Vagina (tissue), 2 donors: Measurements from ENCODE around the gene ZNF638. TPM values are rescaled to one million over a fixed set of nuclear protein-coding genes. Genes with fewer than 3 reads are reported as not detected.
"Not testable (repeated sequence)": the region's sequence is repeated elsewhere in the genome, so short reads cannot be mapped to it uniquely, and the experiment has no call there.

Experiments used
- DNase-seq, 2 donors: peaks; one replicate each; pipeline ENCODE4 v3.0.0-alpha.2; 2017; ENCODE audit errors: extremely low spot score in 2 of 2
- H3K27ac ChIP-seq: fragments of 200-600 bp; sonication (generic); one replicate; pipeline ENCODE4 v1.5.1; 2019
- H3K27me3 ChIP-seq: fragments of 200-600 bp; sonication (generic); one replicate; pipeline ENCODE4 v1.5.1; 2019
- H3K36me3 ChIP-seq, 2 donors: fragments of 200-600 bp; sonication (generic); one replicate each; pipeline ENCODE4 v1.5.1; 2017 to 2019
- H3K4me1 ChIP-seq: fragments of 200-600 bp; sonication (generic); one replicate; pipeline ENCODE4 v1.5.1; 2019
- H3K4me3 ChIP-seq, 2 donors: fragments of 200-600 bp; sonication (generic); 1 replicate in 1 of 2; 2 replicates in 1 of 2; pipeline ENCODE4 v1.5.1; 2016 to 2019
- H3K9me3 ChIP-seq: fragments of 200-600 bp; sonication (generic); one replicate; pipeline ENCODE4 v1.5.1; 2019
- CTCF ChIP-seq, 3 experiments: fragments of 450-650 bp in 2 of 3; fragments of 200-600 bp in 1 of 3; sonication (generic) in 1 of 3; IDR thresholded peaks; one replicate each; pipeline ENCODE4 v1.5.1; 2017 to 2019; ENCODE audit warnings: antibody characterized with exemption in 3 of 3, mild to moderate bottlenecking in 2 of 3, moderate library complexity in 2 of 3
- POLR2A ChIP-seq, 2 donors: fragments of 450-650 bp; IDR thresholded peaks; one replicate each; pipeline ENCODE4 v1.6.1; 2017; ENCODE audit warnings: antibody characterized with exemption in 2 of 2, mild to moderate bottlenecking in 2 of 2, moderate library complexity in 2 of 2
- POLR2AphosphoS5 ChIP-seq, 2 donors: sonication (generic); formaldehyde crosslinking; IDR thresholded peaks; one replicate each; pipeline ENCODE4 v1.9.0; 2017; ENCODE audit warnings: antibody characterized with exemption in 2 of 2, mild to moderate bottlenecking in 2 of 2, low read depth in 1 of 2; ENCODE audit not compliant: insufficient read depth in 1 of 2
- intact Hi-C: fragments of 100-400 bp; cut with DNase I; formaldehyde crosslinking; loops from one replicate; pipeline ENCODE4 v1.15.1; 2023
- total RNA-seq: library from RNA; depleted of rRNA; stranded (reverse); fragments of >200 nt; gene quantifications from one replicate; pipeline ENCODE4 v1.2.3, GENCODE V29; 2016

Gene ZNF638
- total RNA-seq, 1 donor from 2014 or later, result 139 TPM

GRCh38 chr2:71409611-71410010 lies 78.0 kb downstream of the ZNF638 start:
- H3K27ac ChIP-seq, result no peak overlapping the region
- TF ChIP-seq POLR2A (IDR thresholded peaks at IDR 0.05) (no peak), CTCF (IDR thresholded peaks at IDR 0.05) (no peak), POLR2AphosphoS5 (IDR thresholded peaks at IDR 0.05; ENCODE audit: insufficient read depth in 1 of 2, low read depth in 1 of 2) (no peak)
- H3K4me1 ChIP-seq, result no peaks in the 10 kb centered on the region
- H3K36me3 ChIP-seq, result peaks cover 0 to 24% of the 10 kb centered on the region in 2 donors
- H3K4me3 ChIP-seq, result no peak overlapping the region
- intact Hi-C loops, result no loop called here
- no peak for DNase-seq
- H3K9me3 ChIP-seq, result no peaks in the 10 kb centered on the region
- H3K27me3 ChIP-seq, result no peaks in the 10 kb centered on the region

GRCh38 chr2:71410696-71411095 lies 79.1 kb downstream of the ZNF638 start:
- no peak for DNase-seq
- TF ChIP-seq CTCF (IDR thresholded peaks at IDR 0.05) (no peak), POLR2AphosphoS5 (IDR thresholded peaks at IDR 0.05; ENCODE audit: insufficient read depth in 1 of 2, low read depth in 1 of 2) (no peak), POLR2A (IDR thresholded peaks at IDR 0.05) (no peak)
- Histone ChIP-seq H3K9me3 (no peaks in the 10 kb centered on the region), H3K4me1 (no peaks in the 10 kb centered on the region), H3K36me3 (peaks cover 0 to 14% of the 10 kb centered on the region in 2 donors), H3K27ac (no peak overlapping the region), H3K27me3 (no peaks in the 10 kb centered on the region), H3K4me3 (no peak overlapping the region)
- intact Hi-C loops, result no loop called here

GRCh38 chr2:71416866-71417265 lies 85.3 kb downstream of the ZNF638 start:
- H3K4me1 ChIP-seq, H3K36me3 ChIP-seq, H3K27ac ChIP-seq, H3K27me3 ChIP-seq, H3K9me3 ChIP-seq, intact Hi-C loops, DNase-seq: not testable (repeated sequence)
- peak overlapping the region in 1 of 2 donors; percentile 18 for H3K4me3 ChIP-seq

GRCh38 chr2:71417300-71418202 lies 86.0 kb downstream of the ZNF638 start:
- intact Hi-C loops, result no loop called here
- peak overlapping the region in 1 of 2 donors; percentile 18 for H3K4me3 ChIP-seq
- no peaks in the 10 kb centered on the region for H3K27me3 ChIP-seq
- TF ChIP-seq CTCF (IDR thresholded peaks at IDR 0.05), result no peak
- TF ChIP-seq POLR2A (IDR thresholded peaks at IDR 0.05), result no peak
- TF ChIP-seq POLR2AphosphoS5 (IDR thresholded peaks at IDR 0.05; ENCODE audit: insufficient read depth in 1 of 2, low read depth in 1 of 2), result peak in 1 of 2 donors; percentile 13
- no peak for DNase-seq
- no peaks in the 10 kb centered on the region for H3K9me3 ChIP-seq
- peak overlapping the region; percentile 13 for H3K27ac ChIP-seq
- peaks cover 7% of the 10 kb centered on the region for H3K4me1 ChIP-seq
- no peaks in the 10 kb centered on the region for H3K36me3 ChIP-seq

GRCh38 chr2:71419145-71419544 lies 87.6 kb downstream of the ZNF638 start:
- DNase-seq, result no peak
- Histone ChIP-seq H3K27me3 (no peaks in the 10 kb centered on the region), H3K36me3 (peaks cover 0 to 12% of the 10 kb centered on the region in 2 donors), H3K27ac (no peak overlapping the region), H3K4me1 (peaks cover 7% of the 10 kb centered on the region), H3K4me3 (no peak overlapping the region), H3K9me3 (no peaks in the 10 kb centered on the region)
- TF ChIP-seq POLR2AphosphoS5 (IDR thresholded peaks at IDR 0.05; ENCODE audit: insufficient read depth in 1 of 2, low read depth in 1 of 2), result no peak
- intact Hi-C loops, result no loop called here

GRCh38 chr2:71419976-71420375 lies 88.4 kb downstream of the ZNF638 start:
- peaks cover 0 to 14% of the 10 kb centered on the region in 2 donors for H3K36me3 ChIP-seq
- no peak for TF ChIP-seq POLR2A (IDR thresholded peaks at IDR 0.05)
- TF ChIP-seq POLR2AphosphoS5 (IDR thresholded peaks at IDR 0.05; ENCODE audit: insufficient read depth in 1 of 2, low read depth in 1 of 2), result no peak
- TF ChIP-seq CTCF (IDR thresholded peaks at IDR 0.05), result no peak
- intact Hi-C loops, result no loop called here
- no peaks in the 10 kb centered on the region for H3K27me3 ChIP-seq
- H3K4me1 ChIP-seq, result peaks cover 7% of the 10 kb centered on the region
- H3K4me3 ChIP-seq, result no peak overlapping the region
- DNase-seq, result no peak
- H3K9me3 ChIP-seq, result no peaks in the 10 kb centered on the region
- no peak overlapping the region for H3K27ac ChIP-seq
